Breast epithelium (tissue), 3 donors: ENCODE measurements around the gene DNM3.

Experiments used
- CTCF ChIP-seq, 3 donors: fragments of 450-650 bp; IDR thresholded peaks; one replicate each; pipeline ENCODE4 v1.5.1; 2016 to 2017; ENCODE audit warnings: antibody characterized with exemption in 3 of 3, mild to moderate bottlenecking in 3 of 3, moderate library complexity in 3 of 3
- POLR2A ChIP-seq: fragments of 450-650 bp; IDR thresholded peaks from one replicate; pipeline ENCODE4 v1.6.1; 2016; ENCODE audit warnings: antibody characterized with exemption, mild to moderate bottlenecking, moderate library complexity
- POLR2AphosphoS5 ChIP-seq, 3 donors: sonication (generic); formaldehyde crosslinking; IDR thresholded peaks; one replicate each; pipeline ENCODE4 v1.6.1; 2017; ENCODE audit warnings: antibody characterized with exemption in 3 of 3

GRCh38 chr1:172185996-172186395 is 344.7 kb downstream of the DNM3 start:
- TF ChIP-seq CTCF (IDR thresholded peaks at IDR 0.05) (no peak), POLR2AphosphoS5 (IDR thresholded peaks at IDR 0.05) (no peak), POLR2A (no peak)
